Right kidney (tissue), 9 donors: ENCODE data around the gene KRT1.
"Not testable (repeated sequence)": the region's sequence is repeated elsewhere in the genome, so short reads cannot be mapped to it uniquely, and the experiment has no call there.

Source experiments
- DNase-seq: peaks from one replicate; pipeline ENCODE4 v3.0.0-alpha.2; 2016
- long read RNA-seq, 8 donors: transcript quantifications; one replicate each; lab custom pipeline, GENCODE V29; 2026

The KRT1 gene
- long read RNA-seq, donor 1 = 0 reads
- long read RNA-seq, donor 2 = 0 reads
- long read RNA-seq, donor 3 = 0 reads
- long read RNA-seq, donor 4 = 0 reads
- long read RNA-seq, donor 5 = 0 reads
- long read RNA-seq, donor 6 = 0 reads
- long read RNA-seq, donor 7 = 0 reads
- long read RNA-seq, donor 8 = 0 reads

- no peak for DNase-seq
Observed at GRCh38 chr12:52680363-52680762, at the start of gene KRT1. Gene KRT1 (minus strand): TSS chr12:52680407. CDS start chr12:52680348, 59 bp downstream.

DNA sequence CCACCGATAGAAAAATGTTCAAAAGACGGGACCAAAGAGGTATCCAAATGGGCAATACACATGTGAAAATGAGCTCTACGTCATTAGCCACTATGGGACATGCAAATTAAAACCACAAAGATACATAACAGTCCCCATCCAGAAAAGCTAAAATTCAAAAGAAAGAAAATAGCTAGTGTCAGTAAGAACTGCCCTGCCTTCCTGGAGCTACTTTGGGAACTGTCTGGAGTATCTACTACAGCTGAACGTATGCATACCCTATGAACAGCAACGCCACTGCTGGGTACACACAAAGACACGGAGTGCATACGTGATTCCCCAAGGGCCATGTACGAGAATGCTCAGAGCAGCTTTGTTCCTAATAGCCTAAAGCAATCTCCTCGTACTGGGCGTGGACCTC, 48.9 kb upstream of the KRT1 start:
- no peak for DNase-seq

- DNase-seq = no peak
Observed at GRCh38 chr12:52728374-52728773, 48.2 kb upstream of the KRT1 start.

DNA sequence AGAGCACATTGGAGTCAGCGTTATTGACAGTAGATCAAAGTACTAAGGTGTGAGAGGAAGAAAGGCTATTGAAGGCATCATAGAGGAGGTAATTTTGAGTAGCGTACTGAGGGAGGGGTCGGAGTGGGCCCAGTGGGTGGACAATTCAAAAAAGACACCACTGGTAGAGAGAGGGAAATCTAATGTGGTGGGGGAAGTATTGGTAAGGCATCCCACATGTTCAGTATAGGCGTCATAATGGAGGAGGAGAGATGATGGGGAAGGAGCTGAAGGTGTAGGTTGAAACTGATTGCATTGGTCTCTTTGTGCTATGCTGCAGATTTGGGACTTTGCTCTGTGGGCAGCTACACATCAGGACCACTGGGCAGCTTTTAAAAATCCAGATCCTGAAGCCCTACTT, 46.8 kb upstream of the KRT1 start:
- DNase-seq = no peak

DNA sequence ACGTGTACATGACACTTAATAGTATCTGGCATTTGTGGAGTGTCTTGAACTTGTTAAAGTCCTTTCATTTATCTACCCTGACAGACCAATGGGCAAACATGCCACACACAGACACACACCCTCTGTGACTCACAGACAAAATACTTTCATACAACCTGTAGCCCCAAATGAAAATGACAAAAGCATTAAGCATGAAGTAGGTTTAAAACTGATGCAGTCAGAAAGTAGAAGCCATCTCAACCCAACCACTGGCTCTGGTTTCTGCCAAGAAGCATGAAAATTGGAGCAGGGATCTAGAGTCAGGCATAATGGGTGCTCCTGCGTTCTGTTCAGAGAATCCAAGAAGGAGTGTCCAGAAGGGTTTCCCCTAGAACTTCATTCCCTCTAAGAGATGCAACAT, 46.2 kb upstream of the KRT1 start:
- no peak for DNase-seq

DNA sequence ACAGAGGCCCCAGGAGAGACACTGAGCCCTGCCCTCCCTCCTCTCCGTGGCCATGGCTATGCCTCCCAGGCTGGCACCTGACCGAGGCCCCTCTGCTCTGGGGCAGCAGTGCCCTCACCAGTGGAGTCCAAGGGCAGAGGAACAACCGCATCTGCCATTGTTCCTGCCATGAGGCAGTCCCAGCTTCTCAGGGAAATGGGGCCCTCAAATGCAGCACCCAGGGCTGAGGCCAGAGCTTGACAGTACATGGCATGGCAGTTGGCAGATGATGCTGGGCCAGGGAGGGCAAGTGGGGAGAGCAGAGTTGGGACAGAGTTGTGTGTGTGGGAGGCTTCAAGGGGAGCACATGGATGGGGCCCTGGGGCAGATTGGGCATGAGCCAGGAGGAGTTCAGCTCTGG, 44.2 kb upstream of the KRT1 start:
- DNase-seq = no peak

DNA sequence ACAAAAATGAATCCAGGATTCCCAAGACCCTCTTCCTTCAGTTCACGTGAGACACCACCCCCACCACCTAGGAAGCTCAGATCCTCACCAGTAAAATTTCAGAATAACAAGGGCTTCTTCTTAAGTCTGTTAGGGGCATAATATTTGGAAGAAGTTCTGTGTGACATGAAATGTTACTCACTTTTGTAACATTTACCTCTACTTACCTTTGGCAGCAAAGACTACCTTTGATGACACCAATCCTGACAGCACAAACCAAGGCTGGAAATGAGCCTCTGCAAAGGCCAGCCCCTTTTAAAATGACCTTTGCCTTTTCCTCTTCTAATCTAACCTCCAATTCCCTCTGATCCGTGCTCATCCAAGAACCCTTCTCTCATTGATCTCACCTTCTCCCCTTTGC, 42.5 kb upstream of the KRT1 start:
- no peak for DNase-seq

- no peak for DNase-seq
Observed at GRCh38 chr12:52721838-52722470, 41.7 kb upstream of the KRT1 start.

- no peak for DNase-seq
Observed at GRCh38 chr12:52720365-52720886, 40.2 kb upstream of the KRT1 start.

- no peak for DNase-seq
Observed at GRCh38 chr12:52716061-52716460, 35.9 kb upstream of the KRT1 start.

DNA sequence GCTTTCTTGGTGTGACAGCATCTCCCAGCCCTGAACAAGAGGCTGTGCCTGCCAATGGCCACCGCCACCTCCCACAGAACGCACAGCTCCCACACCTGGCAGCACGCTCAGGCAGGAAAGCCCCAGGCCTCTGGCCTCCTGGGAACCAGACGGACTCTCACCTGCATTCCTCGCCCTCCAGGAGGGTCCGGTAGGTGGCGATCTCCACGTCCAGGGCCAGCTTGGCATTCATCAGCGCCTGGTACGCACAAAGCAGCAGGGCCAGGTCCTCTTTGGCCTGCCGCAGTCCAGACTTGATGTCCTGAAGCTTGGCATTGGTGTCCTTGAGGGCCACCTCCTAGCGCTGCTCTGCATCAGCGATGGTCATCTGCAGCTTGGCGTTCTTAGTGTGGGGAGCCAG, 35.2 kb upstream of the KRT1 start:
- no peak for DNase-seq

DNA sequence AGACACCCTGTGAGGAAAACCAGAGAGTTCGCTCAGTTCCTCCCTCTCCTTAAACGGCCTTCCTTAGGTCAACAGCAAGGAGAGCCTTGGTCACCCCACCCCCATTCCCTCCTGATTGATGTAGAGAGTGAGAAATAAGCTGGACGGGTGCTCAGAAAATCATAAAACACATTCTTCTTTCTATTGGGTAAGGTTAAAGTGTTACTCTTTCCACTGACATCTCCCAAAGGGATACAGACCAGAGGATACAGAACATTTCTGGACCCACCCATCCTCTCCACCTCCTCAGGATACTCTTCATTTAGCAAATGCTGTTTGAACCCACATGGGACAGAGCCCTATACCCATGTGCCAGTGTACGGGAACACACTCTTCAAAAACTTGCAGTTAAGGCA, 34.7 kb upstream of the KRT1 start:
- DNase-seq = no peak

- peak; percentile 45 for DNase-seq
Observed at GRCh38 chr12:52713960-52714886, 34.0 kb upstream of the KRT1 start.

DNA sequence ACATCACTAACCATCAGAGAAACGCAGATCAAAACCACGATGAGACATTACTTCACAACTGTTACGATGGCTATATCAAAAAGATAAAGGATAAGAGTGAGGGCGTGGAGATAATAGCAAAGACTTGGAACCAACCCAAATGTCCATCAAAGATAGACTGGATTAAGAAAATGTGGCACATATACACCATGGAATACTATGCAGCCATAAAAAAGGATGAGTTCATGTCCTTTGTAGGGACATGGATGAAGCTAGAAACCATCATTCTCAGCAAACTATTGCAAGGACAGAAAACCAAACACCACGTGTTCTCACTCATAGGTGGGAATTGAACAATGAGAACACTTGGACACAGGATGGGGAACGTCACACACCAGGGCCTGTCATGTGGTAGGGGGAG, 31.9 kb upstream of the KRT1 start:
- DNase-seq = not testable (repeated sequence)

DNA sequence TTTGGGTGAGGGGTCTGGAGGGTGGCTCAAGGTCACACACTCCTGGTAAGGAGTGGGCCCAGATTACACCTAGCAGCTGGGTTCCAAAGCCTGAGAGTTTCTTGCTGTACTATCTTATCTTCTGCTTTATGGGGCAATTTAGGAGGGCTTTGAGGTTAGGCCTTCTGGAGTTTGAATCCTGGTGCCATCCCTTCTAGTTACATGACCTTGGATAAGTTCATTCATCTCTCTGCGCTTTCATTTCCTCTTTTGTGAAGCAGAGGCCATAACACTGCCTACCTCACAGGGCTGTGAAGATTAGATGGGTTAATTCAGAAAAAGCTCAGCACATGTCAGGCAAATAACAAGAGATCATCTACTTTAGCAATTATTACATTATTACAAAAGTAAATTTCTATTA, 30.5 kb upstream of the KRT1 start:
- no peak for DNase-seq

DNA sequence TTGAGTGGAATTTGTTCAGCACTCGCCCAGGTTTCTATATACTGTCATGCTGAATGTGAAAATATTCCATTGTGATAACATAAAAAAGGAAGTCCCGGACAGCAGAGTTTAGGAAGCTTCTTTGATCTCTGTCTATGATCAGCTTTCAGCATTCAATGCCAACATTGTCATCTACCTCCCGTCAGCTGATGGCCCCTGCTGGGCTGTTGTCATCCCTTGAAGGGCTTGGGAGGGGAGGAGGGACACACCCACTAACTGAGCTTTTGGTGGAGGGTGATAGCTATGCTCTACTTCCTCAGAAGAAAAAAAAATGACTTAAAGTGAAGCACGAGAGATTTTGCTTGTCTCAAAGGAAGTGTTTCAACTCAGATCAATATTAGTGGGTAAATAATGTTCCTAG, 27.8 kb upstream of the KRT1 start:
- no peak for DNase-seq

GRCh38 chr12:52704464-52704863, 24.3 kb upstream of the KRT1 start:
- no peak for DNase-seq

GRCh38 chr12:52703878-52704277, 23.7 kb upstream of the KRT1 start:
- DNase-seq = no peak

GRCh38 chr12:52703424-52703823, 23.2 kb upstream of the KRT1 start, which contains the start of gene KRT77:
Gene KRT77 (minus strand): TSS chr12:52703524. CDS start chr12:52703434, 90 bp downstream.
- no peak for DNase-seq

DNA sequence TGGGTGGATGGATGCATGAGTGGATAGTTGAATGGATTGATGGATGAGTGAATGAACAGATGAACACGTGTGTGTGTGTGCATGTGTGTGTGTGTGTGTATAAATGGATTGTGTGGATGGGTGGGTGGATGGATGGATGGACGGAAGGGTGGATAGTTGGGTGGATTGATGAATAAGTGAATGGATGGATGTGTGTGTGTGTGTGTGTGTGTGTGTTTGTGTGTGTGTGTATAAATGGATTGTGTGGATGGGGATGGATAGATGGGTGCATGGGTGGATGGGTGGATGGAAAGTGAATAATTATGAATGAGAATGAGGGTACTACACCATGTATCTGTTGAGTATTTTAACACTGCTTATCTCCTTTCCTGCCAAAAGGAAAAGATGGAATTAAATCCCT, 22.1 kb upstream of the KRT1 start:
- DNase-seq = no peak

DNA sequence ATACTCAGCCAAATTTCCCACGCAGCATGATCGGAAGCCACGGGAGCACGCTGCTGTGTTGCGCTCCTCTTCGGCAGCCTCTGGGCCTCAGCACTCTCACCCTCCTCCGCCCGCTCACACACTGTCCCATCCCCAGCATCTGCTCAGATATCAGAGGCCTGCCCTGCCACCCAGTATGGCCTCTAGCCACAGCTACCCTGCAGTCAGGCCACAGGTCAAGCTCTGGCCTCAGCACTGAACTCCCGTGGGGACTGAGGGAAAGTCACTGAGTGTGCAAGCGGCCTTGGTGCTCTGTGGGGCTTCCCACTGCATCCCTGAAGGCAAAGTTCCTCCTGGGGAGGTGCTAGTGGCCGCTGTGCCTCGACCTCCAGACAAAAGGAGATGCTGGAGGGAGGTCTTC, 21.1 kb upstream of the KRT1 start:
- no peak for DNase-seq

DNA sequence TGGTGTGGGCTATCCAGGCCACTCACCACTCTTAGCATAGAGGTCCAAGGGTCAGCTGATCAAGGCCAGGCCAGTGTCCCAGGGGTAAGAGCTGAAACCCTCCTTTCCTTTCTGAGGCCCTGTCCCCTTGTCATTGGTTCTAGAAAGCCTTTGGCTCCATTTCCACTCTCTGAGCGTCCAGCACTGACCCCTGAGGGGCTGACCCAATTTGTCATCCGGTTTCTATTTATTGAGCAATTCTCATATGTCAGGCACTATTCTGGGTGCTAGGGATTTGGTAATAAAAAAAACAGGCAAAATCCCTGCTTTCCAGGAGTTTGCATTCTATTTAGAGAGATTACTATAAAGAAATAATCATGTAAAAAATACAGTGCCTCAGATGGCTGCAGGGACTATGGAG, 19.8 kb upstream of the KRT1 start:
- DNase-seq = no peak

DNA sequence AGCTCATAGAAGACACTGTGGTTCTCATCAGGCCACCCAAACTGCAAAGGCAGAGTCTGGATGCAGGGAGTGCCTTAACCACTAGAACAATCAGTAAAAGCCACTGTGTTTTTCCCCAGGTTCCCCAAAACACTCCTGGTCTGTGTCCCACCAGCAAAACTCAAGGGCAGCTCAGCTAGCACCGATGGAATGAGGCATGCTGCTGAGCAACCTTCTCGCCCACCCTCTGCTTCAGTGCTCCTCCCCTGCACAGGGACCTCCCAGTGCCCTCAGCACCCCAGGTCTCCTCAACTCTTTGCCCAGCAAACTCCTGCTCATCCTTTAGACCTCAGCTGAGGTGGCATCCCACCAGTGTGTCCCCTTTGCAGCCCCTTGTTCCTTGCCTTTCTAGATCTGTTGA, 19.2 kb upstream of the KRT1 start:
- DNase-seq = no peak
